GM23338 (cell line): ENCODE results near the gene MAD2L2. TPM values are rescaled to one million over a fixed set of nuclear protein-coding genes. Genes with fewer than 3 reads are reported as not detected.

Experiments
- ATAC-seq: fragments of 200-7000 bp; cut with Tn5 transposase; 3 replicates; pipeline ENCODE4 v1.9.1; 2020
- DNase-seq: peaks from one replicate; pipeline ENCODE4 v3.0.0-alpha.2; 2015; ENCODE audit warnings: low spot score
- H2AFZ ChIP-seq: fragments of 200-600 bp; sonication (generic); 2 replicates; pipeline ENCODE4 v1.8.0; 2016; ENCODE audit warnings: antibody characterized with exemption, mild to moderate bottlenecking, moderate library complexity
- H3F3A ChIP-seq: fragments of 200-600 bp; sonication (generic); replicated peaks from 2 replicates; pipeline ENCODE4 v1.8.0; 2017; ENCODE audit warnings: antibody characterized with exemption, mixed run types, low read depth
- H3K27ac ChIP-seq: fragments of 200-600 bp; sonication (generic); 2 replicates; pipeline ENCODE4 v1.6.1; 2016; ENCODE audit warnings: low read depth
- H3K27me3 ChIP-seq: fragments of 200-600 bp; sonication (generic); 2 replicates; pipeline ENCODE4 v1.8.0; 2016; ENCODE audit warnings: mild to moderate bottlenecking, mixed run types, moderate library complexity; ENCODE audit not compliant: insufficient read depth
- H3K36me3 ChIP-seq: fragments of 200-600 bp; sonication (generic); 2 replicates; pipeline ENCODE4 v1.8.0; 2016; ENCODE audit warnings: mild to moderate bottlenecking; ENCODE audit not compliant: insufficient read depth
- H3K4me1 ChIP-seq: fragments of 200-600 bp; sonication (generic); 2 replicates; pipeline ENCODE4 v1.8.0; 2016; ENCODE audit warnings: mild to moderate bottlenecking, moderate library complexity; ENCODE audit not compliant: insufficient read depth
- H3K4me2 ChIP-seq: fragments of 200-600 bp; sonication (generic); 2 replicates; pipeline ENCODE4 v1.7.1; 2017; ENCODE audit warnings: mixed run types
- H3K4me3 ChIP-seq: fragments of 200-600 bp; sonication (generic); 2 replicates; pipeline ENCODE4 v1.6.1; 2016; ENCODE audit warnings: mixed run types
- H3K79me2 ChIP-seq: fragments of 200-600 bp; sonication (generic); replicated peaks from 2 replicates; pipeline ENCODE4 v1.8.0; 2017; ENCODE audit warnings: mild to moderate bottlenecking; ENCODE audit not compliant: insufficient read depth
- H3K9me2 ChIP-seq: fragments of 200-600 bp; sonication (generic); 2 replicates; pipeline ENCODE4 v1.8.0; 2017; ENCODE audit not compliant: insufficient read depth
- H4K20me1 ChIP-seq: fragments of 200-600 bp; sonication (generic); replicated peaks from 2 replicates; pipeline ENCODE4 v1.8.0; 2017; ENCODE audit warnings: mild to moderate bottlenecking; ENCODE audit not compliant: insufficient read depth
- H3K27ac Mint-ChIP-seq: 2 replicates; pipeline ENCODE4 v1.8.0; 2020; ENCODE audit warnings: inconsistent platforms, mild to moderate bottlenecking, moderate library complexity, mixed read lengths
- H3K27me3 Mint-ChIP-seq: 3 replicates; pipeline ENCODE4 v1.8.0; 2022; ENCODE audit warnings: low read depth, mild to moderate bottlenecking, moderate library complexity, mixed read lengths, inconsistent platforms; ENCODE audit not compliant: insufficient read depth, poor library complexity
- H3K36me3 Mint-ChIP-seq: 3 replicates; pipeline ENCODE4 v1.8.0; 2021; ENCODE audit warnings: low read depth, mild to moderate bottlenecking, inconsistent platforms, moderate library complexity, mixed read lengths
- H3K4me1 Mint-ChIP-seq: 3 replicates; pipeline ENCODE4 v1.8.0; 2020; ENCODE audit warnings: mild to moderate bottlenecking, inconsistent platforms, mixed read lengths
- H3K4me3 Mint-ChIP-seq: 3 replicates; pipeline ENCODE4 v1.8.0; 2021; ENCODE audit warnings: moderate library complexity, mild to moderate bottlenecking, inconsistent platforms, mixed read lengths
- H3K9me3 Mint-ChIP-seq: 3 replicates; pipeline ENCODE4 v1.8.0; 2020; ENCODE audit warnings: moderate library complexity, mild to moderate bottlenecking, inconsistent platforms, mixed read lengths
- ETS1 ChIP-seq: IDR thresholded peaks from 2 replicates; pipeline ENCODE4 v1.6.1; 2016; ENCODE audit warnings: antibody characterized with exemption
- EZH2phosphoT487 ChIP-seq: fragments of 200-600 bp; sonication (generic); IDR thresholded peaks from one replicate; pipeline ENCODE4 v1.8.1; 2018; ENCODE audit warnings: antibody characterized with exemption; ENCODE audit not compliant: unreplicated experiment
- NANOG ChIP-seq: IDR thresholded peaks from 2 replicates; pipeline ENCODE4 v1.6.1; 2016; ENCODE audit warnings: antibody characterized with exemption, borderline replicate concordance
- POLR2AphosphoS5 ChIP-seq: IDR thresholded peaks from 2 replicates; pipeline ENCODE4 v1.6.1; 2016; ENCODE audit warnings: antibody characterized with exemption, low read depth
- STAT1 ChIP-seq: IDR thresholded peaks from one replicate; pipeline ENCODE4 v1.6.1; 2016; ENCODE audit warnings: antibody characterized with exemption; ENCODE audit not compliant: unreplicated experiment
- polyA plus RNA-seq: library from polyadenylated mRNA; unstranded; fragments of >200 nt; fragmentation: Nextera tagmentation; extraction: Ambion mirVana; gene quantifications from 2 replicates; pipeline ENCODE4 v1.2.1, GENCODE V29; 2016
- total RNA-seq: library from RNA; depleted of rRNA; stranded (reverse); fragments of >200 nt; shearing (Covaris generic); gene quantifications from 2 replicates; pipeline ENCODE4 v1.2.3, GENCODE V29; 2014

Gene MAD2L2
- total and polyA plus RNA-seq, 2 experiments from 2014 or later, result 498 to 552 TPM

GRCh38 chr1:11691928-11692711 lies 11.2 kb upstream of the MAD2L2 start:
- Mint-ChIP-seq H3K4me1 (peaks cover 39% of the 10 kb centered on the region), H3K27ac (peak overlapping the region; percentile 88), H3K27me3 (peaks cover 24% of the 10 kb centered on the region), H3K9me3 (peaks cover 3% of the 10 kb centered on the region; the same call in 2 of the 3 replicates), H3K36me3 (peaks cover 17% of the 10 kb centered on the region), H3K4me3 (peak overlapping the region; percentile 91)
- Histone ChIP-seq H3K27ac (peak overlapping the region; percentile 92; the same call in 1 of the 2 replicates), H4K20me1 (peaks cover 7% of the 10 kb centered on the region), H3F3A (peaks cover 23% of the 10 kb centered on the region), H3K4me3 (peak overlapping the region; percentile 94), H3K9me2 (no peaks in the 10 kb centered on the region), H2AFZ (no peak overlapping the region), H3K4me1 (peaks cover 39% of the 10 kb centered on the region), H3K79me2 (peaks cover 84% of the 10 kb centered on the region), H3K36me3 (no peaks in the 10 kb centered on the region), H3K4me2 (peak overlapping the region; percentile 97), H3K27me3 (no peaks in the 10 kb centered on the region)
- DNase-seq, result peak; percentile 52
- ATAC-seq, result peak; percentile 7
- TF ChIP-seq ETS1, result no peak
- no peak for TF ChIP-seq NANOG
- peak; percentile 69 for TF ChIP-seq POLR2AphosphoS5

- Mint-ChIP-seq H3K27me3 (peaks cover 24% of the 10 kb centered on the region), H3K4me3 (peak within 1 kb of the TSS; percentile 91), H3K4me1 (peaks cover 43% of the 10 kb centered on the region), H3K9me3 (peaks cover 3% of the 10 kb centered on the region; the same call in 2 of the 3 replicates), H3K36me3 (peaks cover 22% of the 10 kb centered on the region), H3K27ac (peak within 1 kb of the TSS; percentile 95)
- H4K20me1 ChIP-seq, result peaks cover 7% of the 10 kb centered on the region
- H3K79me2 ChIP-seq, result peaks cover 91% of the 10 kb centered on the region
- H3K9me2 ChIP-seq, result no peaks in the 10 kb centered on the region
- peaks cover 23% of the 10 kb centered on the region for H3F3A ChIP-seq
- no peaks in the 10 kb centered on the region for H3K27me3 ChIP-seq
- DNase-seq (peak; percentile 89), ATAC-seq (peak; percentile 70)
- no peak within 1 kb of the TSS for H2AFZ ChIP-seq
- peak within 1 kb of the TSS; percentile 98 for H3K27ac ChIP-seq
- TF ChIP-seq STAT1, result no peak
- peak; percentile 62 for TF ChIP-seq POLR2AphosphoS5
- no peak for TF ChIP-seq EZH2phosphoT487
- peaks cover 43% of the 10 kb centered on the region for H3K4me1 ChIP-seq
- peak within 1 kb of the TSS; percentile 97 for H3K4me2 ChIP-seq
- peak within 1 kb of the TSS; percentile 94 for H3K4me3 ChIP-seq
- no peaks in the 10 kb centered on the region for H3K36me3 ChIP-seq
Observed at GRCh38 chr1:11691302-11691914, 10.5 kb upstream of the MAD2L2 start, which contains the start of gene DRAXIN. DRAXIN (plus strand) TSS chr1:11691710; CDS start chr1:11706259, 14,549 bp downstream.
